Fibroblast of mammary gland (primary cell): ENCODE measurements around the gene SLCO1B3.

ENCODE experiments used
- DNase-seq: peaks from one replicate; pipeline ENCODE4 v3.0.0-alpha.2; 2010; ENCODE audit warnings: low read depth
- H3K4me3 ChIP-seq: 2 replicates; pipeline ENCODE4 v1.5.1; 2011; ENCODE audit warnings: low read depth, mild to moderate bottlenecking, low read length, moderate library complexity; ENCODE audit not compliant: control insufficient read depth
- TF ChIP-seq, protein P1 (sequence below): conservative IDR thresholded peaks from 2 replicates; pipeline ENCODE4 v1.5.1; 2011; ENCODE audit warnings: low read depth, low read length, inconsistent platforms; ENCODE audit not compliant: control insufficient read depth, insufficient read depth

The SLCO1B3 gene

DNA sequence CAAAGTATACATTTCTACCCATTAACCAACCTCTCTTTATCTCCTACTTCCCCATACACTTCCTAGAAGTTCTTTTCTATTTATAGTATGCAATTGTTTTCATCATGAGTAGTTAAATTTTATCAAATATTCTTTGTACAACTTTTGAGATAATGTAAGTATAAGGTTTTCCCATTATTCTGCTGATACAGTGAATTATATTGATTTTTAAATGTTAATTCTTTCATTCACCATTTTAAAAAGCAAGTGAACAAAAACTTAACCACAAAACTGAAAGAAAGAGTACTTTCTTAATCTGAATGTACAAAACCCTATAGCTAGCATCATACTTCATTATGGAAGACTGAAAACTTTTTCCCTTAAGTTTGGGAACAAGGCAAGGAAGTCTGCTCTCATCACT is 9.5 kb upstream of the SLCO1B3 start:
- no peak for DNase-seq
- TF ChIP-seq, protein P1, sequence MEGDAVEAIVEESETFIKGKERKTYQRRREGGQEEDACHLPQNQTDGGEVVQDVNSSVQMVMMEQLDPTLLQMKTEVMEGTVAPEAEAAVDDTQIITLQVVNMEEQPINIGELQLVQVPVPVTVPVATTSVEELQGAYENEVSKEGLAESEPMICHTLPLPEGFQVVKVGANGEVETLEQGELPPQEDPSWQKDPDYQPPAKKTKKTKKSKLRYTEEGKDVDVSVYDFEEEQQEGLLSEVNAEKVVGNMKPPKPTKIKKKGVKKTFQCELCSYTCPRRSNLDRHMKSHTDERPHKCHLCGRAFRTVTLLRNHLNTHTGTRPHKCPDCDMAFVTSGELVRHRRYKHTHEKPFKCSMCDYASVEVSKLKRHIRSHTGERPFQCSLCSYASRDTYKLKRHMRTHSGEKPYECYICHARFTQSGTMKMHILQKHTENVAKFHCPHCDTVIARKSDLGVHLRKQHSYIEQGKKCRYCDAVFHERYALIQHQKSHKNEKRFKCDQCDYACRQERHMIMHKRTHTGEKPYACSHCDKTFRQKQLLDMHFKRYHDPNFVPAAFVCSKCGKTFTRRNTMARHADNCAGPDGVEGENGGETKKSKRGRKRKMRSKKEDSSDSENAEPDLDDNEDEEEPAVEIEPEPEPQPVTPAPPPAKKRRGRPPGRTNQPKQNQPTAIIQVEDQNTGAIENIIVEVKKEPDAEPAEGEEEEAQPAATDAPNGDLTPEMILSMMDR: no peak
- no peak overlapping the region for H3K4me3 ChIP-seq

DNA sequence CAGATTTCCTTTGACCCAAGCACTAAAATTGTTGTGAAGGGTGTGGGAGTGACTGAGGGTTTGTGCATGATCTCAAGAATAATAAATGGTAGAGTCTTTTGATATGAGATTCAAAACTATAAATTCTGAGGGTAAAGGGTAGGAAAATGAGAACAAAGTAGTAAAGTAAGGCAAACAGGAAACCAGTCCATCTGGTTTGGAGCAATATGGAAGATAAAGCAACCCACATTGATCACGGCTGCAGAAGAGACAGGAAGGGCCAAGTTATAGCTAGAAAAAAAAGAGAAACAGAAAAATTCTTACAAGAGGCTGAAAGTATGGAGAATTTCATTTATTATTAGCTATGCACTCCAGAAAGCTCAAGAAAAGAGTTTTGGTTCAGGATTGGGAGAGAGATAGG is 4.6 kb upstream of the SLCO1B3 start:
- DNase-seq: no peak
- no peak overlapping the region for H3K4me3 ChIP-seq
- TF ChIP-seq, protein P1: no peak

DNA sequence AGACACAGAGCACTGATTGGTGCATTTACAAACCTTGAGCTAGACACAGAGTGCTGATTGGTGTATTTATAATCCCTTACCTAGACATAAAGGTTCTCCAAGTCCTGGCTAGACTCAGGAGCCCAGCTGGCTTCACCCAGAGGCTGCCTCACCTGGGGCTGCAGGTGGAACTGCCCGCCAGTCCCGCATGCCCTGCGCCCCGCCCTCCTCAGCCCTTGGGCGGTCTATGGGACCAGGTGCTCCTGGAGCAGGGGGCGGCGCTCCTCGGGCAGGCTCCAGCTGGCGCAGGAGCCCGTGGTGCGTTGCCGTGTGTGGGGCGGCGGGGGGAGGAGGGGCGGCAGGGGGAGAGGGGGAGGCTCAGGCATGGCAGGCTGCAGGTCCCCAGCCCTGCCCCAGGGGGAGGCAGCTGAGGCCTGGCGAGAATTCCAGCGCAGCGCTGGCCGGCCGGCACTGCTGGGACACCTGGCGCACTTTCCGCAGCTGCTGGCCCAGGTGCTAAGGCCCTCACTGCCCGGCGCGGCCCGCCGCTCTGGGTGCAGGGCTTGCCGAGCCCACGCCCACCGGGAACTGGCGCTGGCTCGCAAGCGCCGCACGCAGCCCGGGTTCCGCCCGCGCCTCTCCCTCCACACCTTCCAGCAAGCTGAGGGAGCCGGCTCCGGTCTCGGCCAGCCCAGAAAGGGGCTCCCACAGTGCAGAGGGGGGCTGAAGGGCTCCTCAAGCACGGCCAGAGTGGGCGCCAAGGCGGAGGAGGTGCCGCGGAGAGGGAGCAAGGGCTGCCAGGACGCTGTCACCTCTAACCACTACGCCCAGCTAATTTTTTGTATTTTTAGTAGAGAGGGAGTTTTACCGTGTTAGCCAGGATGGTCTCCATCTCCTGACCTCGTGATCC is 3.1 kb upstream of the SLCO1B3 start:
- no peak for DNase-seq
- TF ChIP-seq, protein P1: no peak
- no peak overlapping the region for H3K4me3 ChIP-seq

DNA sequence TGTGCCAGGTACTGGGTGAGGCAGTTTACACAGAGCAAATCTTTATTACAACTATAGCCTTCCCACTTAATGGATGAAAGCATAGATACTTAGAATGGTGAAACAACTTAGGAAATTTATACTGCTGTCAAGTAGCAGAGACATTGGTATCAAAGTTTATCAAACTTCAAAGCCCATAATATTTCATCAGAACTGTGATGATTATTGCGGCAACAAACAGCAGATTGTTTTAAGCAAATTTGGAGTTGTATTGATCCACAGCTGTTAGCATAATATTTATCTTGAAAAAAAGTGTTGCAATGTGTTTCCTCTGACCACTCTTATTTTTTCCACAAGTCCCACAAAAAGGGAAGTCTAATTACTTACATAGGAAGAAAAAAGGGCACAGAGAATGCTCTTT is 2.0 kb upstream of the SLCO1B3 start:
- no peak overlapping the region for H3K4me3 ChIP-seq
- TF ChIP-seq, protein P1: no peak
- DNase-seq: no peak

DNA sequence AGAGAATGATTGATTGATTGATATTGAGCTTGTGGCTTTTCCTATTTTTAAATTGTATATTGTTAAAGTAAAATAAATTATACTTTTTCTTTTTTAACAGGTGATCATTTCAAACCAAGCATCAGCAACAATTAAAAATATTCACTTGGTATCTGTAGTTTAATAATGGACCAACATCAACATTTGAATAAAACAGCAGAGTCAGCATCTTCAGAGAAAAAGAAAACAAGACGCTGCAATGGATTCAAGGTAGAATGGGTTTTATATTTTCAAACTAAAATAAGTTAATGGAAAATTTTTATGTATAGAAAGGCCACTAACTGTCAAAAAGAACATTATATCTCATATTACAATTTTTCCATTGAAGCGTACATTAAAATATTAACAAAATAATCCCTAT is 5.1 kb downstream of the SLCO1B3 start:
- TF ChIP-seq, protein P1: no peak
- no peak overlapping the region for H3K4me3 ChIP-seq
- no peak for DNase-seq

DNA sequence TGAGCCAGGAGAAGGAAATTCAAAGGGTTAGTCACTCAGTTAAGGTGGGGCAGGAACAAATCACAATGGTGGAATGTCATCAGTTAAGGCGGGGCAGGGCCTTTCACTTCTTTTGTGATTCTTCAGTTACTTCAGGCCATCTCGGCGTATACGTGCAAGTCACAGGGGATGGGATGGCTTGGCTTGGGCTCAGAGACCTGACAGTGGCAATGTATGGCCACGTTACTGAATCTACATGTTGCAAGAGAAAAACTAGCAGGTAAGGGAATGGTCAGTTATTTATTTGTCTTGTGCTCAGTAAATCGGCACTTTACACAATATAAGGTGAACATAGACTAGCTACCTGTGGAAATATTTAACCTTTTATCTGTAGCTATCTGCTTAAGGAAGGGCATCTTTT is 11.9 kb downstream of the SLCO1B3 start:
- TF ChIP-seq, protein P1: no peak
- DNase-seq: no peak
- no peak overlapping the region for H3K4me3 ChIP-seq
